Vagina (tissue), 2 donors: Measurements from ENCODE around the gene FAH. TPM values are rescaled to one million over a fixed set of nuclear protein-coding genes. Genes with fewer than 3 reads are reported as not detected.

Experiments
- DNase-seq, 2 donors: peaks; one replicate each; pipeline ENCODE4 v3.0.0-alpha.2; 2017; ENCODE audit errors: extremely low spot score in 2 of 2
- H3K27ac ChIP-seq: fragments of 200-600 bp; sonication (generic); one replicate; pipeline ENCODE4 v1.5.1; 2019
- H3K27me3 ChIP-seq: fragments of 200-600 bp; sonication (generic); one replicate; pipeline ENCODE4 v1.5.1; 2019
- H3K36me3 ChIP-seq, 2 donors: fragments of 200-600 bp; sonication (generic); one replicate each; pipeline ENCODE4 v1.5.1; 2017 to 2019
- H3K4me1 ChIP-seq: fragments of 200-600 bp; sonication (generic); one replicate; pipeline ENCODE4 v1.5.1; 2019
- H3K4me3 ChIP-seq, 2 donors: fragments of 200-600 bp; sonication (generic); 1 replicate in 1 of 2; 2 replicates in 1 of 2; pipeline ENCODE4 v1.5.1; 2016 to 2019
- H3K9me3 ChIP-seq: fragments of 200-600 bp; sonication (generic); one replicate; pipeline ENCODE4 v1.5.1; 2019
- CTCF ChIP-seq, 3 experiments: fragments of 450-650 bp in 2 of 3; fragments of 200-600 bp in 1 of 3; sonication (generic) in 1 of 3; IDR thresholded peaks; one replicate each; pipeline ENCODE4 v1.5.1; 2017 to 2019; ENCODE audit warnings: antibody characterized with exemption in 3 of 3, mild to moderate bottlenecking in 2 of 3, moderate library complexity in 2 of 3
- POLR2A ChIP-seq, 2 donors: fragments of 450-650 bp; IDR thresholded peaks; one replicate each; pipeline ENCODE4 v1.6.1; 2017; ENCODE audit warnings: antibody characterized with exemption in 2 of 2, mild to moderate bottlenecking in 2 of 2, moderate library complexity in 2 of 2
- POLR2AphosphoS5 ChIP-seq, 2 donors: sonication (generic); formaldehyde crosslinking; IDR thresholded peaks; one replicate each; pipeline ENCODE4 v1.9.0; 2017; ENCODE audit warnings: antibody characterized with exemption in 2 of 2, mild to moderate bottlenecking in 2 of 2, low read depth in 1 of 2; ENCODE audit not compliant: insufficient read depth in 1 of 2
- intact Hi-C: fragments of 100-400 bp; cut with DNase I; formaldehyde crosslinking; loops from one replicate; pipeline ENCODE4 v1.15.1; 2023
- total RNA-seq: library from RNA; depleted of rRNA; stranded (reverse); fragments of >200 nt; gene quantifications from one replicate; pipeline ENCODE4 v1.2.3, GENCODE V29; 2016

Gene FAH
- total RNA-seq, 1 donor from 2014 or later = 27.3 TPM

- Histone ChIP-seq H3K27me3 (no peaks in the 10 kb centered on the region), H3K27ac (no peak overlapping the region), H3K9me3 (no peaks in the 10 kb centered on the region), H3K36me3 (peaks cover 0 to 16% of the 10 kb centered on the region in 2 donors), H3K4me3 (no peak overlapping the region), H3K4me1 (peaks cover 12% of the 10 kb centered on the region)
- DNase-seq = no peak
- intact Hi-C loops = loop anchor here (10.0 kb wide), 1 partner anchor 74 kb away; no protein-coding TSS in a partner anchor
- TF ChIP-seq POLR2A (IDR thresholded peaks at IDR 0.05) (no peak), CTCF (IDR thresholded peaks at IDR 0.05) (no peak)
Measured at GRCh38 chr15:80159301-80159700, 6.5 kb downstream of the FAH start.

- Histone ChIP-seq H3K4me1 (peaks cover 7% of the 10 kb centered on the region), H3K4me3 (no peak overlapping the region), H3K27me3 (no peaks in the 10 kb centered on the region), H3K36me3 (peaks cover 0 to 16% of the 10 kb centered on the region in 2 donors), H3K27ac (peak overlapping the region; percentile 11), H3K9me3 (no peaks in the 10 kb centered on the region)
- TF ChIP-seq POLR2AphosphoS5 (IDR thresholded peaks at IDR 0.05; ENCODE audit: insufficient read depth in 1 of 2, low read depth in 1 of 2) (no peak), CTCF (IDR thresholded peaks at IDR 0.05) (no peak), POLR2A (IDR thresholded peaks at IDR 0.05) (no peak)
- DNase-seq = no peak
- intact Hi-C loops = loop anchor here (10.0 kb wide), 1 partner anchor 75 kb away; no protein-coding TSS in a partner anchor
Measured at GRCh38 chr15:80159811-80160569, 7.2 kb downstream of the FAH start.

- intact Hi-C loops = no loop called here
- Histone ChIP-seq H3K27me3 (no peaks in the 10 kb centered on the region), H3K4me1 (peaks cover 7% of the 10 kb centered on the region), H3K27ac (peak overlapping the region; percentile 11), H3K4me3 (no peak overlapping the region), H3K9me3 (no peaks in the 10 kb centered on the region), H3K36me3 (peaks cover 0 to 16% of the 10 kb centered on the region in 2 donors)
- no peak for DNase-seq
- TF ChIP-seq POLR2AphosphoS5 (IDR thresholded peaks at IDR 0.05; ENCODE audit: insufficient read depth in 1 of 2, low read depth in 1 of 2) = peak in 1 of 2 donors; percentile 29
- no peak for TF ChIP-seq CTCF (IDR thresholded peaks at IDR 0.05)
Measured at GRCh38 chr15:80160570-80161156, 7.9 kb downstream of the FAH start.

GRCh38 chr15:80161468-80162016 is 8.7 kb downstream of the FAH start:
- Histone ChIP-seq H3K27me3 (no peaks in the 10 kb centered on the region), H3K27ac (peak overlapping the region; percentile 13), H3K36me3 (peaks cover 0 to 16% of the 10 kb centered on the region in 2 donors), H3K4me1 (peaks cover 7% of the 10 kb centered on the region), H3K4me3 (no peak overlapping the region), H3K9me3 (no peaks in the 10 kb centered on the region)
- intact Hi-C loops = no loop called here
- DNase-seq = no peak
- TF ChIP-seq CTCF (IDR thresholded peaks at IDR 0.05) (no peak), POLR2AphosphoS5 (IDR thresholded peaks at IDR 0.05; ENCODE audit: insufficient read depth in 1 of 2, low read depth in 1 of 2) (no peak), POLR2A (IDR thresholded peaks at IDR 0.05) (no peak)
